GM10248 (cell line): ENCODE results near the gene GPC6.

Source experiments
- CTCF ChIA-PET: fragments of 300-600 bp; sonication (Branson Sonifier 250); formaldehyde crosslinking; extraction: SDS; loops from one replicate; lab custom pipeline; 2021; ENCODE audit warnings: antibody characterized with exemption; lab: Yijun Ruan, JAX
- POLR2A ChIA-PET: fragments of 350-650 bp; sonication (Branson Sonifier 250); formaldehyde crosslinking; extraction: SDS; loops from one replicate; lab custom pipeline; 2020; ENCODE audit warnings: antibody characterized with exemption; lab: Yijun Ruan, JAX
- DNase-seq: peaks from one replicate; pipeline ENCODE4 v3.0.0; 2012; ENCODE audit errors: extremely low spot score
- CTCF ChIP-seq: IDR thresholded peaks from 2 replicates; pipeline ENCODE4 v1.5.1; 2012; ENCODE audit warnings: mild to moderate bottlenecking, low read depth; ENCODE audit errors: extremely low read depth, missing control alignments, control extremely low read depth

GPC6 gene

GRCh38 chr13:93372856-93373255 lies 146.2 kb downstream of the GPC6 start:
- CTCF ChIA-PET = interaction anchor here (1.1 kb wide), 1 partner anchor 14 kb away, joined by 5 read pairs; no protein-coding TSS in a partner anchor
- DNase-seq = no peak
- POLR2A ChIA-PET = no interaction called here
- TF ChIP-seq CTCF = no peak

- ChIA-PET POLR2A (no interaction called here), CTCF (no interaction called here)
- DNase-seq = no peak
- no peak for TF ChIP-seq CTCF
Observed at GRCh38 chr13:93375491-93375890, 148.9 kb downstream of the GPC6 start.

DNA sequence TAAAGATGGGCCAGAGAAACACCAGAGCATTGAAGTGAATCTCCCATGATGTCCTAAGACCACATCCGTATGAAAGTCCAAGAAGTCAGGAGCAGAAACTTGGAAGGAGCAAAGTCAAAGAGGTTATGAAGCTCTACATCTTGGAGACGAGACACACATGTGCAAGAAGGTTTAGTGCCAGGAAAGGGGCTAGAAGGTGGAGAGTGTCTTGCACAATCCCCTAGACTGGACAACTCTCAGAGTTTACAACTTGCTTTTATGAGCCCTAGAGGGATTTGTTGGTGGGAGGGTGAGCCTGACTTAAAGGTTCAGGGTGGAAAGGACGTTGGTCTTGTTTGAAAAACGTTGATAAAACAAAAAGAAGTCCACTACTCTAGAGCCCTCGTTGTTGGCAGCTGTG lies 150.6 kb downstream of the GPC6 start:
- DNase-seq = no peak
- POLR2A ChIA-PET = no interaction called here
- no peak for TF ChIP-seq CTCF
- CTCF ChIA-PET = no interaction called here

DNA sequence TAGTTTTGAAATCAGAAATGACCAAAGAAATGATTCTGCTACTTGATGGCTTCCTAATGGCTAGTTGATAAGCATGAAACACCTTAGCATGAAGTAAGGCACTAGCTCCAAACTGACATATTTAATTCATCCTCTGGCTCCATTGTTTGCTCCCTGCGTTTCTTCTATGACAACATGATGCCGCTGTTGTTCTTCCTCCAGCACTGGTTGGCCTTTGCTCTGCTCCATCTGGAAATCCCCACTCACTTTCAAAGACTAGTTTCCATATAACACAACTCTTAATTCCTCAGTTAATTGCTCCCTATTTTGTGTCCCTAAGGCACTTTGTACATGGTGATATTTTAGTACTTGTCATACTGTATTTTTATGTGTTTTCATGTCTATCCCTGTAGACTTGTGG lies 151.6 kb downstream of the GPC6 start:
- no peak for DNase-seq
- no peak for TF ChIP-seq CTCF
- CTCF ChIA-PET = interaction anchor here (1.3 kb wide), 1 partner anchor 10 kb away, joined by 3 read pairs; no protein-coding TSS in a partner anchor
- POLR2A ChIA-PET = no interaction called here

DNA sequence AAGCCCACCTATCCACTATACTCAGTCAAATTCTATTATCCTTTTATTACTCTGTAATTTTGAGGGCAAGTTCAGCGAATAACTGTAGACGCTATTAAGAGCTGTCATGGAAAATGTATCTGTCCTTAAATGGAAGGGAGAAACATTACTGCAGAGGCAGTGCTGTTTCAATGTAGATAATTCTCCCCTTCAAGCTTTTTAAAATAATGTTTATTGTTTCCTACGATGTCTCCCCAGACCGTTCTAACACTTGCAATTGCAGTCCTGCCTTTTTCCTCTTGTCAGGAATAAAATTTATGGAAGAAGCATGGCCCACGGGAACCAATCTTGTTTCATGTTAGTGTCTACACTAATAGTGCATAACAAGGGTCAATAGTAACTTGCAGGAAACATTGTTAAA lies 159.5 kb downstream of the GPC6 start:
- POLR2A ChIA-PET = no interaction called here
- no peak for DNase-seq
- CTCF ChIA-PET = interaction anchor here (2.0 kb wide), 1 partner anchor 13 kb away, joined by 5 read pairs; no protein-coding TSS in a partner anchor
- TF ChIP-seq CTCF = no peak

- TF ChIP-seq CTCF = no peak
- ChIA-PET CTCF (interaction anchor here (0.9 to 1.4 kb wide), 2 partner anchors 10 to 11 kb away, joined by 3 to 4 read pairs; no protein-coding TSS in a partner anchor), POLR2A (no interaction called here)
- no peak for DNase-seq
Observed at GRCh38 chr13:93388701-93389100, 162.1 kb downstream of the GPC6 start.
